HepG2 (cell line): ENCODE results near the gene LIPT2. TPM values are rescaled to one million over a fixed set of nuclear protein-coding genes. Genes with fewer than 3 reads are reported as not detected.
"Not testable (repeated sequence)": the region's sequence is repeated elsewhere in the genome, so short reads cannot be mapped to it uniquely, and the experiment has no call there.

Experiments
- ATAC-seq: fragments of 200-7000 bp; cut with Tn5 transposase; 3 replicates; pipeline ENCODE4 v1.9.1; 2020; ENCODE audit warnings: mild to moderate bottlenecking, moderate library complexity
- BruUV-seq: library from RNA; stranded (reverse); fragments of 400-500 nt; replicated peaks from 2 replicates; lab custom pipeline; 2021; lab: Mats Ljungman, UMichigan
- CTCF ChIA-PET: fragments of 300-600 bp; formaldehyde crosslinking; extraction: SDS; loops from one replicate; lab custom pipeline; 2021; ENCODE audit warnings: low total read pairs, inconsistent platforms, low intra/inter-chr PET ratio; lab: Yijun Ruan, JAX
- POLR2A ChIA-PET: fragments of 350-600 bp; sonication (Branson Sonifier 250); formaldehyde crosslinking; loops from one replicate; lab custom pipeline; 2020; ENCODE audit warnings: antibody characterized with exemption, inconsistent platforms; lab: Yijun Ruan, JAX
- DNase-seq: peaks from one replicate; pipeline ENCODE4 v3.0.0-alpha.2; 2015; ENCODE audit warnings: low spot score
- FAIRE-seq: peaks from 3 replicates; lab custom pipeline; 2011; peaks lifted over from hg19 to GRCh38; lab: Jason Lieb, UNC
- H2AFZ ChIP-seq: one replicate; pipeline ENCODE4 v1.6.1; 2011; ENCODE audit warnings: low read length, inconsistent platforms
- H3K27ac ChIP-seq: fragments of 300-600 bp; 3 replicates; pipeline ENCODE4 v1.8.0; 2011; ENCODE audit warnings: mixed run types, mild to moderate bottlenecking, mixed read lengths, low read length, inconsistent platforms; ENCODE audit not compliant: insufficient read depth; ENCODE audit errors: extremely low read length
- H3K27me3 ChIP-seq, 2 experiments: fragments of 200-600 bp in 1 of 2; 2 replicates in 1 of 2; 3 replicates in 1 of 2; pipeline versions ENCODE4 v1.6.0 to v1.8.0; 2011; ENCODE audit warnings: low read length in 2 of 2, mild to moderate bottlenecking in 2 of 2, moderate library complexity in 2 of 2, inconsistent platforms in 1 of 2; ENCODE audit not compliant: insufficient read depth in 2 of 2, control insufficient read depth in 1 of 2
- H3K36me3 ChIP-seq, 2 experiments: fragments of 200-600 bp in 1 of 2; replicated peaks in 1 of 2; 2 replicates in 1 of 2; 3 replicates in 1 of 2; pipeline versions ENCODE4 v1.5.1 to v1.8.0; 2011; ENCODE audit warnings: low read length in 2 of 2, inconsistent platforms in 1 of 2; ENCODE audit not compliant: insufficient read depth in 2 of 2, control insufficient read depth in 1 of 2
- H3K4me1 ChIP-seq: 2 replicates; pipeline ENCODE4 v1.5.1; 2012; ENCODE audit warnings: low read length, inconsistent platforms; ENCODE audit not compliant: insufficient read depth
- H3K4me2 ChIP-seq: 2 replicates; pipeline ENCODE4 v1.6.0; 2011; ENCODE audit warnings: low read depth, low read length, inconsistent platforms
- H3K4me3 ChIP-seq, 3 experiments: fragments of 200-600 bp in 1 of 3; sonication (generic), shearing (Covaris generic) in 1 of 3; replicated peaks in 1 of 3; 2 replicates each; pipeline ENCODE4 v1.5.1; 2011 to 2016; ENCODE audit warnings: low read length in 3 of 3, inconsistent platforms in 2 of 3, low read depth in 2 of 3, mild to moderate bottlenecking in 2 of 3, control low read depth in 1 of 3, mixed read lengths in 1 of 3; ENCODE audit not compliant: insufficient read depth in 1 of 3
- H3K79me2 ChIP-seq: one replicate; pipeline ENCODE4 v1.6.1; 2011; ENCODE audit warnings: low read length, inconsistent platforms; ENCODE audit not compliant: insufficient read depth
- H3K9ac ChIP-seq: 2 replicates; pipeline ENCODE4 v1.6.0; 2011; ENCODE audit warnings: mild to moderate bottlenecking, low read depth, low read length, inconsistent platforms; ENCODE audit not compliant: insufficient read depth
- H3K9me3 ChIP-seq: 2 replicates; pipeline ENCODE4 v1.5.1; 2012; ENCODE audit warnings: mild to moderate bottlenecking, low read length
- H4K20me1 ChIP-seq: 2 replicates; pipeline ENCODE4 v1.6.0; 2011; ENCODE audit warnings: inconsistent platforms, mild to moderate bottlenecking, low read length, moderate library complexity; ENCODE audit not compliant: insufficient read depth
- GATA4 ChIP-seq: sonication (generic); IDR thresholded peaks from 2 replicates; pipeline ENCODE4 v1.6.1; 2016; ENCODE audit warnings: antibody characterized with exemption, low read depth, borderline replicate concordance
- SMAD1 ChIP-seq: sonication (generic); formaldehyde crosslinking; IDR thresholded peaks from 2 replicates; pipeline ENCODE4 v1.4.0; 2020; ENCODE audit warnings: missing genetic modification reagents, low read depth, mild to moderate bottlenecking, borderline replicate concordance
- TFE3 ChIP-seq: IDR thresholded peaks from 2 replicates; pipeline ENCODE4 v1.6.1; 2016
- YEATS2 ChIP-seq: sonication (generic); formaldehyde crosslinking; IDR thresholded peaks from 2 replicates; pipeline ENCODE4 v1.4.0; 2020; ENCODE audit warnings: missing genetic modification reagents, borderline replicate concordance
- ZNF441 ChIP-seq: sonication (generic); formaldehyde crosslinking; IDR thresholded peaks from 2 replicates; pipeline ENCODE4 v1.7.0; 2021; ENCODE audit warnings: missing genetic modification reagents, borderline replicate concordance
- ZNF572 ChIP-seq: sonication (generic); formaldehyde crosslinking; IDR thresholded peaks from 2 replicates; pipeline ENCODE4 v1.5.1; 2020; ENCODE audit warnings: mild to moderate bottlenecking, missing genetic modification reagents
- WGBS: methylation state at CpG from one replicate; pipeline ENCODE4 v1.1.6; 2017; ENCODE audit warnings: low lambda C conversion rate; 5-methylcytosine and 5-hydroxymethylcytosine counted together
- in situ Hi-C: cut with HindIII; loops from 2 replicates; pipeline ENCODE4 v1.10.0; 2017; ENCODE audit warnings: low pct_unique_long_range_greater_than_20kb; ENCODE audit not compliant: extremely low pct_ligation_motif_present
- intact Hi-C: fragments of 100-400 bp; cut with micrococcal nuclease; formaldehyde crosslinking; loops from one replicate; pipeline ENCODE4 v1.10.0; 2022; ENCODE audit not compliant: unreplicated experiment
- polyA plus RNA-seq, 8 experiments: library from polyadenylated mRNA; depleted of rRNA in 3 of 8; stranded (reverse) in 7 of 8; unstranded in 1 of 8; fragments of >200 nt; fragmentation: Illumina TruSeq in 4 of 8; extraction: Trizol in 4 of 8; gene quantifications; 2 replicates each; pipeline versions ENCODE4 v1.2.1 to v1.2.3, GENCODE V29; 2011 to 2016; ENCODE audit warnings: low read depth in 4 of 8, missing spikeins in 1 of 8, mixed read lengths in 1 of 8; ENCODE audit not compliant: insufficient read depth in 1 of 8
- total RNA-seq, 5 experiments: library from RNA; depleted of rRNA; stranded (reverse); fragments of >200 nt; fragmentation: Illumina TruSeq; extraction: Trizol; gene quantifications; 2 replicates each; pipeline ENCODE4 v1.2.3, GENCODE V29; 2016; ENCODE audit warnings: low read depth in 1 of 5

Gene LIPT2
- total and polyA plus RNA-seq, 2 of the 13 experiments (the other 11 are each of a cell fraction or from before 2014, with no cell fraction given) = 3.0 to 5.6 TPM

- H3K36me3 ChIP-seq = no peaks in the 10 kb centered on the region
- DNase-seq = no peak
- POLR2A ChIA-PET = interaction anchor here (1.4 kb wide), 1 partner anchor 26 kb away, joined by 3 read pairs; the partner anchor contains the start of gene LIPT2
- H3K9me3 ChIP-seq = no peaks in the 10 kb centered on the region
- no peak overlapping the region for H3K4me2 ChIP-seq
- CTCF ChIA-PET = no interaction called here
- intact Hi-C loops = no loop called here
- BruUV-seq = no TSS peak
- H3K27ac ChIP-seq = no peak overlapping the region
- no peak for FAIRE-seq
- H3K4me1 ChIP-seq = peaks cover 7% of the 10 kb centered on the region; the same call in 1 of the 2 replicates
- H3K4me3 ChIP-seq = no peak overlapping the region
- in situ Hi-C loops = no loop called here
- TF ChIP-seq YEATS2 (CRISPR knock-in tag) (no peak), ZNF441 (CRISPR knock-in tag) (peak; percentile 87; the same call in 1 of the 2 replicates), GATA4 (no peak), TFE3 (CRISPR knock-in tag) (no peak), SMAD1 (CRISPR knock-in tag) (no peak), ZNF572 (no peak)
- TF ChIP-seq, all 625 proteins: peak for 1
- Histone ChIP-seq H3K79me2 (no peaks in the 10 kb centered on the region), H3K9ac (no peak overlapping the region), H4K20me1 (no peaks in the 10 kb centered on the region), H3K27me3 (0 out of 5 replicates have a peak, but pooled peaks cover 0 to 3% of the 10 kb centered on the region in 2 experiments), H2AFZ (no peak overlapping the region)
- WGBS = 22% methylated on average over 3 of the region's 3 CpGs
- ATAC-seq = no peak
These were observed 26.2 kb upstream of the LIPT2 start for GRCh38 chr11:74519710-74520109.

- ATAC-seq, POLR2A ChIA-PET, intact Hi-C loops, H3K9ac ChIP-seq, H3K4me3 ChIP-seq, H3K79me2 ChIP-seq, H4K20me1 ChIP-seq, H3K27me3 ChIP-seq, H3K4me1 ChIP-seq, H3K9me3 ChIP-seq, DNase-seq, H3K36me3 ChIP-seq, FAIRE-seq, H2AFZ ChIP-seq, CTCF ChIA-PET, H3K4me2 ChIP-seq, BruUV-seq, H3K27ac ChIP-seq, in situ Hi-C loops: not testable (repeated sequence)
- 41% methylated on average over 6 of the region's 6 CpGs for WGBS
These were observed 24.1 kb upstream of the LIPT2 start for GRCh38 chr11:74517592-74517991.
